Kidney (tissue), 14 donors: Measurements from ENCODE around the gene CYP8B1. TPM values are rescaled to one million over a fixed set of nuclear protein-coding genes. Genes with fewer than 3 reads are reported as not detected.

Source experiments
- DNase-seq, 5 donors: peaks; one replicate each; pipeline ENCODE4 v3.0.0-alpha.2; 2013 to 2020
- FAIRE-seq: peaks from 2 replicates; lab custom pipeline; 2012; peaks lifted over from hg19 to GRCh38; lab: Jason Lieb, UNC
- H3K27ac ChIP-seq, 2 donors: one replicate each; pipeline ENCODE4 v1.7.0; 2013; ENCODE audit warnings: low read depth in 2 of 2, low read length in 2 of 2, inconsistent platforms in 1 of 2
- H3K27me3 ChIP-seq: one replicate; pipeline ENCODE4 v1.7.1; 2013; ENCODE audit warnings: low read length, inconsistent platforms; ENCODE audit not compliant: control insufficient read depth, insufficient read depth
- H3K36me3 ChIP-seq, 3 donors: one replicate each; pipeline versions ENCODE4 v1.7.0 to v1.7.1; 2013; ENCODE audit warnings: low read length in 3 of 3, control low read depth in 1 of 3, inconsistent platforms in 1 of 3; ENCODE audit not compliant: insufficient read depth in 3 of 3, control insufficient read depth in 2 of 3
- H3K4me1 ChIP-seq, 3 donors: one replicate each; pipeline versions ENCODE4 v1.7.0 to v1.7.1; 2013; ENCODE audit warnings: low read length in 3 of 3, inconsistent platforms in 1 of 3, low read depth in 1 of 3; ENCODE audit not compliant: control insufficient read depth in 2 of 3, insufficient read depth in 2 of 3
- H3K4me3 ChIP-seq, 3 donors: one replicate each; pipeline versions ENCODE4 v1.7.0 to v1.8.1; 2013; ENCODE audit warnings: low read length in 3 of 3, control low read depth in 1 of 3, inconsistent platforms in 1 of 3
- H3K9ac ChIP-seq, 3 donors: one replicate each; pipeline versions ENCODE4 v1.7.0 to v1.7.1; 2013; ENCODE audit warnings: low read length in 3 of 3, control low read depth in 1 of 3, inconsistent platforms in 1 of 3
- H3K9me3 ChIP-seq, 3 donors: one replicate each; pipeline versions ENCODE4 v1.7.0 to v1.7.1; 2013; ENCODE audit warnings: low read length in 3 of 3, control low read depth in 1 of 3, inconsistent platforms in 1 of 3; ENCODE audit not compliant: control insufficient read depth in 2 of 3, insufficient read depth in 1 of 3
- CTCF ChIP-seq: IDR thresholded peaks from 3 replicates; pipeline ENCODE4 v1.5.1; 2012; ENCODE audit warnings: mild to moderate bottlenecking, moderate library complexity, borderline replicate concordance; ENCODE audit not compliant: insufficient read depth; ENCODE audit errors: extremely low read depth
- intact Hi-C: fragments of 100-400 bp; cut with DNase I; formaldehyde crosslinking; loops from one replicate; pipeline ENCODE4 v1.11.1; 2022
- polyA plus RNA-seq: library from polyadenylated mRNA; stranded (reverse); fragments of 350-450 nt; fragmentation: Illumina TruSeq; extraction: RNeasy Lipid Tissue Mini Kit (QIAGEN cat#74804); gene quantifications from one replicate; pipeline ENCODE4 v1.2.3, GENCODE V29; 2014; ENCODE audit warnings: low read depth, low replicate concordance; ENCODE audit not compliant: insufficient read depth
- total RNA-seq: library from RNA; stranded (reverse); fragmentation: NEBNext Ultra II Directional; extraction: Animal tissue kit (Norgen Biotek cat#: 25700); gene quantifications from one replicate; pipeline ENCODE4 v1.2.1, GENCODE V29; 2021
- donor health status: control.
- donor health status: control.
- donor health status: control.
- donor health status: control.
- donor health status: control.
- donor health status: DM: yes; HTN: yes; CAD: no.
- donor health status: Normal renal cell carcinoma (clear cell type).

CYP8B1 gene
- total and polyA plus RNA-seq, 2 donors from 2014 or later = 4.3 to 10.4 TPM

DNA sequence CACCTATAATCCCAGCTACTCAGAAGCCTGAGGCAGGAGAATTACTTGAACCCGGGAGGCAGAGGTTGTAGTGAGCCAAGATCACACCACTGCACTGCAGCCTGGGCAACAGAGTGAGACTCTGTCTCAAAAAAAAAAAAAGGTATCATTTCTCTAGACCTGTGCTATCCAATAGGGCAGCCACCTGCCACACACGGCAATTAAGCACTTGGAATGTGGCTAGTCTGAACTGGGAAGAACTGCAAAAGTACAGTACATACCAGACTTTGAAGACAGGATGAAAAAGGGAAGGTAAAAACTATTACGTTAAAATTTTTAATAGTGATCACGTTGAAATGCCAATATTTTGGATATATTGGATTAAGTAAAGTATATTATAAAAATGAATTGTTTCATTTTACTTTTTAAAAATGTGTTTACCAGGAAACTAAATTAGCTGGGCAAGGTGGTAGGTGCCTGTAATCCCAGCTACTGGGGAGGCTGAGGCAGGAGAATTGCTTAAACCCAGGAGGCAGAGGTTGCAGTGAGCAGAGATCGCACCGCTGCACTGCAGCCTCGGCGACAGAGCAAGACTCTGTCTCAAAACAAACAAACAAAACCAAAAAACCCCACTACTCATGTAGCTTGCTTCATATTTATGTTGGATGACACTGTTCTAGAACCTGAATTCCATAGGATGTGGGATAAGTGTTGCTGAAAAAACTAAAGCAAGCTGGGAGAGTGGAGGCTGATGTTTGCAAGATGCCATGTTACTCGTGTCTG is 2.3 kb downstream of the CYP8B1 start:
- TF ChIP-seq CTCF = no peak
- DNase-seq = peak in 3 of 5 donors; percentile 49 to 80 (median 74)
- H3K27me3 ChIP-seq = no peaks in the 10 kb centered on the region
- intact Hi-C loops = no loop called here
- no peak for FAIRE-seq
- peak overlapping the region in 1 of 3 donors; percentile 29 for H3K9ac ChIP-seq
- peak overlapping the region in 2 of 3 donors; percentile 47 to 67 for H3K4me3 ChIP-seq
- no peaks in the 10 kb centered on the region for H3K9me3 ChIP-seq
- peaks cover 0 to 46% (median 26%) of the 10 kb centered on the region in 3 donors for H3K4me1 ChIP-seq
- peak overlapping the region; percentile 1 to 72 for H3K27ac ChIP-seq
- H3K36me3 ChIP-seq = no peaks in the 10 kb centered on the region

DNA sequence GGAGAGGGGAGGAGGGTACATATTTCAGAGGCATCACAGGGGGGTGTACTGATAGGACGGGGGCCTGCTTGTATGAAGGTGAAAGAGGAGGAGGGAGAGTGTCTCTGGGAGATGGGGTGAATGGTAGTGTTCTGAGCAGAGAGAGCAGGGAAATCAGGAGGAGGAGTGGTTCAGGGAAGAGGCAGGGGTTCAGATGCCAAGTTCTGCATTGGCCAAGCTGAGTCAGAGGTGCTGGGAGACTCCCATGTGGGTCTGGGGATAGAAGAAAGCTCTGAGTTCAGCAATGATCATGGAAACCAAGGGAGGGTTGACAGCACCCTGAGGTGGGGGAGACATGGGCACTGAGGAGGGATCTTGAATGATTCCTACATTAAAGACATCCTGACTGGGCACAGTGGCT is 3.0 kb downstream of the CYP8B1 start:
- Histone ChIP-seq H3K4me3 (peak overlapping the region in 2 of 3 donors; percentile 31 to 45), H3K4me1 (peaks cover 0 to 46% (median 26%) of the 10 kb centered on the region in 3 donors), H3K27ac (peak overlapping the region in 1 of 2 donors; percentile 29), H3K9ac (no peak overlapping the region), H3K9me3 (no peaks in the 10 kb centered on the region), H3K36me3 (no peaks in the 10 kb centered on the region), H3K27me3 (no peaks in the 10 kb centered on the region)
- TF ChIP-seq CTCF = no peak
- intact Hi-C loops = no loop called here
- no peak for FAIRE-seq
- no peak for DNase-seq

GRCh38 chr3:42871592-42872196 is 4.0 kb downstream of the CYP8B1 start:
- Histone ChIP-seq H3K4me1 (peaks cover 0 to 36% (median 18%) of the 10 kb centered on the region in 3 donors), H3K4me3 (no peak overlapping the region), H3K27me3 (no peaks in the 10 kb centered on the region), H3K36me3 (no peaks in the 10 kb centered on the region), H3K9me3 (no peaks in the 10 kb centered on the region), H3K9ac (peak overlapping the region in 1 of 3 donors; percentile 3), H3K27ac (peak overlapping the region in 1 of 2 donors; percentile 29)
- no peak for TF ChIP-seq CTCF
- FAIRE-seq (no peak), DNase-seq (peak in 2 of 5 donors; percentile 36 to 41)
- intact Hi-C loops = no loop called here
